HG03097 (cell line): Measurements from ENCODE around the gene BTN1A1.
"Not testable (repeated sequence)": the region's sequence is repeated elsewhere in the genome, so short reads cannot be mapped to it uniquely, and the experiment has no call there.

ENCODE experiments used
- ATAC-seq: cut with Tn5 transposase; IDR thresholded peaks from one replicate; pipeline ENCODE4 v1.9.1; 2021; ENCODE audit not compliant: unreplicated experiment, low FRiP score

The BTN1A1 gene

DNA sequence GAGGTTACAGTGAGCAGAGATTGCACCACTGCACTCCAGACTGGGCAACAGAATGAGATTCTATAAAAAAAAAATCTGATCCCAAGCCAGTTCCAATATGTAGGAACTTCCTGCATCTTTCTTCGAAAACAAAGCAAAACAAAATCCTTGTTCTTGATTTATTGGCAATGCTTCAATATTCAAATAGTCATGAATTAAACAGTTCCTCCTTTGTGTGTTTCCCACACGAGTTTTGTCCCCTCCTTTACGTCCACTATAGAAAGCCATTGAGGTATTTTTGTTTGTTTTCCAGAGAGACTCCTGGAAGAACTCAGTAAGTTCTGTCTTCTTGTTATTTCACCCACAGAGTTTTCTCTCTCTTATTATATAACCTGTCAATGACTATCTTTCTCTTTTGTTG lies 7.6 kb downstream of the BTN1A1 start:
- ATAC-seq = no peak

DNA sequence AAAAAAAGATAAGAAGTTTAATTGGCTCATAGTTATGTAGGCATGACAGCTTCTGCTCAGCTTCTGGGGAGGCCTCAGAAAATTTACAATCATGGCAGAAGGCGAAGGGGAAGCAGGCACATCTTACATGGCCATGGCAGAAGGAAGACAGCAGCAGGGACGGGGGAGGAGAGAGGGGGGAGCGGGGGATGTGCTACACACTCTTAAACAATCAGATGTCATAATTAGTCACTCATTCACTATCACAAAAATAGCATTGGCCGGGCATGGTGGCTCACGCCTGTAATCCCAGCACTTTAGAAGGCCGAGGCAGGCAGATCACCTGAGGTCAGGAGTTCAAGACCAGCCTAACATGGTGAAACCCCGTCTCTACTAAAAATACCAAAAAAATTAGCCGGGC lies 10.9 kb downstream of the BTN1A1 start:
- ATAC-seq = not testable (repeated sequence)

DNA sequence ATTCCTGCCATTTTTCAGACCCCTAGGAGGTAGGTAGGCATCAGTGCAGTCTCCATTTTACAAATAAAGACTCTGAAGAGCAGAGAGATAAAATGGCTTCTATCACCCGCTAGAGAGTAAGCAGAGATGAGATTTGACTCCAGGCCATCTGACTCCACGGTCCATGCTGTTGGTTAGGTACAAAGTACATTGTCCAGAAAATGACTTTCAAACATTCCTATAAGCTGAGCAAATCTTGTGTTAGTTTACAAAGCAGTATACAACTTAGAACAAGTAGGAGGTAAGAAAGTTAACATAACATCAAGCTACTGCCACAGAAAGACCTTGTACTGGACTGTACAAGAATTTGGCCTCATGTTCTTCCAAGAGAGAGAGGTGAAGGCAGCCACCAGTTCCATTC lies 14.9 kb downstream of the BTN1A1 start:
- ATAC-seq = no peak

- ATAC-seq = no peak
Observed at GRCh38 chr6:26516481-26517427, 16.7 kb downstream of the BTN1A1 start.

DNA sequence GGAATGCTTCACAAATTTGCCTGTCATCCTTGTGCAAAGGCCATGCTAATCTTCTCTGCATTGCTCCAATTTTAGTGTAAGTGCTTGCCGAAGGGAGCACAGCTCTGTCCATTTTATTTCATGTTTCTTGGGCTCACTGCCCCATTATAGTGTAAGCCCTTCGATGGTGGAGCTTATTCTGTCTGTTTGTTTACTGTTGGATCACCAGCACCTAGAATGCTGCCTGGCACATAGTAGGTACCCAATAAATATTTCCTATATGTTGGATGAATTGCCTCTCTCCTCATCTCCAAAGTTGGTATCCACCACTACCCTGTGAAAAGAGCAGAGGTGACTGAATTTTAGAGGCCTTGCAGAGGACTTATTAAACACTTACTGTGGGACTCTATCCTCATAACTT lies 19.3 kb downstream of the BTN1A1 start:
- ATAC-seq = no peak

GRCh38 chr6:26520237-26520849 lies 20.2 kb downstream of the BTN1A1 start:
- peak; percentile 26 for ATAC-seq

GRCh38 chr6:26520850-26521599 lies 20.9 kb downstream of the BTN1A1 start:
- peak; percentile 51 for ATAC-seq

DNA sequence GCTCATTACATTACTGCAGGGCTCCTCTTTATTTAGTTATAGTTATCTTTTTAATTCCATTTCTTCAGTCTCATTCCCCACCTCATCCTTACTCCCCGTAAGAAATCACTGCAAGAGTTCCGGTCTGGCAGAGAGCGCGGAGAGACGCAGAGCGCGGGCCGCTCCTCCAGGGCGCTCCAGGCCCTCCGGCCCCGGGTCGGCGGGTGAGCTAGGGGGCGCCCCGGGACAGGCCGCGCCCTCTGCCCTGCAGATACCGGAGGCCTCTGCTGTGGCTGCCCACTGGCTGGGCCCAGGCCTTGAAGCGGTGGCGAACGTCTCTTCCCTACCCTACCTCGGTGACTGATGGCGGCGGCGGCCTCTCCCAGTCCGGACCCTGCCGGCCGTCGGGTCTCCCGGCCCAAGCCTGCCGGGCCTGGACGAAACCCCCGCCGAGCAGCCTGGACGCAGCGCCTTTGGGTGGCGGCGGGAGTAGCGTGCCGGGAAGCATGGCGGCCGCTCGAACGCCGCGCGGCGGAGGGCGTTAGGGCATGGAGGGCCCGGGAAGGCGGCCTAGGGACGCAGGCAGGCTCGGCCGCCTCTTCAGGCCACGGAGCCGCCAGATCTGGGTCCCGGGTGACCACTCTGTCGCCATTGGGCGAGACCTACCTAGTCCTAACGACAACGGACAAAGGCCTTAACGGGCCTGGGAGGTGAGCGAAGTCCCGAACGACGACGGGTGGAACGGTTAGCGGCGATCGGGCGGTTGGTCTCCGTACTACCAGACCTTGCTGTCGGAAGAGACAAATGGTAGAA lies 21.7 kb downstream of the BTN1A1 start:
- peak; percentile 64 for ATAC-seq

- ATAC-seq = not testable (repeated sequence)
Observed at GRCh38 chr6:26522486-26523228, 22.6 kb downstream of the BTN1A1 start.

DNA sequence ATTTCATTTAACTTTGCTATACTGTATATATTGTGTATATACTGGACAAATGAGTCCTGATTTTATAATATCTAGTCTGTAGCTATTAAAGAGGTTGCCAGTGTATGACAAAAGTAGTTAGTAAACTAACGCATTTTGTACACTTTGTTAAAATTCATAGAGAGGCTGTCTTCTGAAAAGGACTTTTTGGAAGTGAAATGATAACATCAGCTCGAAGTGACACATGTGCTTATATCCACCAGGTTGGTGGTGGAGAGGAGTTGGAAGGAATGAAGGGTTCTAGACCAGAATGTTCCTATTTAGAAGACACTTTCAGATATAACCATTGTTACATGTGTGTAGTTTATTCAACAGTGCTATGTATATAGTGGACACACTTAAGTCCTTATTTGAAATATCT lies 24.2 kb downstream of the BTN1A1 start:
- ATAC-seq = not testable (repeated sequence)

DNA sequence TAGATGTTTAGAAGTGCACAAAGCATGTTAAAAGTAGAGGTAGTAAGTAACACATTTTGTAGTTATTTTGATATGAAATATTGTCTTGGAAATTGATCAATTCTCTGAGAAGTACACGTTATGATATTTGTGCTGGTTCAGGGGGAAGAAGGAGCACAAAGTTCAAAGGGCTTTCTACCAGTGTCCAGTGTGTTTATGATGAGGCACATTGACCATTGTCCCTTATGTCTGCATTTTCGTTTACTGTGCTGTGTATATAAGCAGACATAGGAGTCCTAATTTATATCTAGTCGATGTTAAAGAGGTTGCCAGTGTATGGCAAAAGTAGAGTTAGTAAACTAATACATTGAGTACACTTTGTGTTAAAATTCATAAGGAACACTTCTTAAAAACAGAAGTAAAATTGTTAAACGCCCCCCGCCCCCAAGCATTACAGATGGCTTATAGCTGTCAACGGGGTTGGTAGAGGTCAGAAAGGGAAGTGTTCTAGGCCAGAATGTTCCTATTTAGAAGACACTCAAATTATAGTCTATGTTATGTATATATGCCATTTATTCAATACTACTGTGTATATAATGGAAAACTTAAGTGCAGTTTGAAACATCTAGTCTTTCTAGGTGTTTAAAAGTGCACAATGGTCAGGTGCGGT lies 24.7 kb downstream of the BTN1A1 start:
- ATAC-seq = no peak

- no peak for ATAC-seq
Observed at GRCh38 chr6:26525838-26526237, 25.7 kb downstream of the BTN1A1 start.

- ATAC-seq = no peak
Observed at GRCh38 chr6:26526928-26527327, 26.8 kb downstream of the BTN1A1 start.

GRCh38 chr6:26530203-26530602 lies 30.1 kb downstream of the BTN1A1 start:
- ATAC-seq = no peak

DNA sequence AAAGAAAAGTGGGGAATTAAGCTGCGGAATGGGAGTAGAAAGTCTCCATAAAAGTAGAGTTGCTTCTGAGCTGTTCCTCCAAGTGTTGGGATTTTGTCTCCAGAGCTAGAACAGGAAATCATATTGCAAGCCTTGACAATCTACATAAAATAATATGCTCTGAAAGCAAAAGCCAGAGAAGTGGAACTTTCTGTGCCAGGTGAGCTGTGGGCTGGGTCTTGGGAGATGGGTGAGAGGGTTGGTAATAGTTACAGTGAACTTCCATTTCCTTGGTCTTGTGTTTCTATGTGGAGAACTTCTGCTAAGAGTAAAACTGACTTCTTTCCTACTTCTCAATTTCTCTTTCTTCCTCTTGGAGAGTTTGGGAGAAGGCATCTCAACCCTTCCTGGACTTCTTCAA lies 31.8 kb downstream of the BTN1A1 start:
- no peak for ATAC-seq

- ATAC-seq = peak; percentile 35
Observed at GRCh38 chr6:26532699-26533531, 32.8 kb downstream of the BTN1A1 start.

GRCh38 chr6:26533532-26533931 lies 33.4 kb downstream of the BTN1A1 start:
- no peak for ATAC-seq

GRCh38 chr6:26534681-26535465 lies 34.8 kb downstream of the BTN1A1 start:
- ATAC-seq = no peak
